Measurements from ENCODE around the gene COMMD7. TPM values are rescaled to one million over a fixed set of nuclear protein-coding genes. Genes with fewer than 3 reads are reported as not detected.
"Not testable (repeated sequence)": the region's sequence is repeated elsewhere in the genome, so short reads cannot be mapped to it uniquely, and the experiment has no call there.

The COMMD7 gene
- total and polyA plus RNA-seq, 2 experiments from 2014 or later = 62.7 to 106 TPM

DNA sequence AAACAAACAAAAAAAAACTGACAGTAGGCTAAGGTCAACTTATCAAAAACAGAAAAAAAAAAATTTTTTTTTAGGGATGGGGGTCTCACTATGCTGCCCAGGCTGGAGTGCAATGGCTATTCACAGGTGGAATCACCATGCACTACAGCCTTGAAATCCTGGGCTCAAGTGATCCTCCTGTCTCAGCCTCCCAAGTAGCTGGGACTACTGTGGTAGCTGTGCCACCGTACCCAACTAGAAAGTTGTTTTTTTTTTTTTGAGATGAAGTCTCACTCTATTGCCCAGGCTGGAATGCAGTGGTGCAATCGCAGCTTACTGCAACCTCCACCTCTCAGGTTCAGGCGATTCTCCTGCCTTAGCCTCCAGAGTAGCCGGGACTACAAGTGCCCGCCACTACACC is 2.1 kb downstream of the COMMD7 start:
- Histone ChIP-seq H3K4me3 (no peak overlapping the region), H3K9me3 (ENCODE audit: low read depth) (no peaks in the 10 kb centered on the region), H4K20me1 (ENCODE audit: insufficient read depth, poor library complexity, severe bottlenecking) (no peaks in the 10 kb centered on the region), H2AFZ (no peak overlapping the region), H3K27me3 (no peaks in the 10 kb centered on the region), H3K36me3 (replicated peaks; ENCODE audit: insufficient read depth, low read depth) (no peaks in the 10 kb centered on the region), H3K4me1 (ENCODE audit: insufficient read depth) (peaks cover 12% of the 10 kb centered on the region), H3K79me2 (peaks cover 53% of the 10 kb centered on the region), H3K4me2 (no peak overlapping the region), H3K27ac (no peak overlapping the region), H3K9me2 (replicated peaks; ENCODE audit: insufficient read depth) (no peaks in the 10 kb centered on the region)
- TF ChIP-seq EZH2 (IDR thresholded peaks at IDR 0.05; ENCODE audit: borderline replicate concordance) (no peak), EZH2phosphoT487 (IDR thresholded peaks at IDR 0.05; ENCODE audit: low read depth, severe bottlenecking, unreplicated experiment) (no peak), CTCF (IDR thresholded peaks at IDR 0.05; ENCODE audit: poor library complexity) (no peak)
- no peak for DNase-seq (ENCODE audit: low spot score)
- 95% methylated on average over 5 of the region's 5 CpGs for WGBS (ENCODE audit: low lambda C conversion rate, missing lambda C conversion rate)

- Histone ChIP-seq H4K20me1 (ENCODE audit: insufficient read depth, poor library complexity, severe bottlenecking) (no peaks in the 10 kb centered on the region), H3K4me3 (no peak overlapping the region), H3K36me3 (replicated peaks; ENCODE audit: insufficient read depth, low read depth) (no peaks in the 10 kb centered on the region), H3K9me2 (replicated peaks; ENCODE audit: insufficient read depth) (no peaks in the 10 kb centered on the region), H3K27me3 (no peaks in the 10 kb centered on the region), H2AFZ (no peak overlapping the region), H3K4me1 (ENCODE audit: insufficient read depth) (peaks cover 7% of the 10 kb centered on the region), H3K79me2 (peaks cover 48% of the 10 kb centered on the region), H3K27ac (no peak overlapping the region), H3K9me3 (ENCODE audit: low read depth) (no peaks in the 10 kb centered on the region), H3K4me2 (no peak overlapping the region)
- WGBS (ENCODE audit: low lambda C conversion rate, missing lambda C conversion rate) = 75% methylated on average over 7 of the region's 7 CpGs
- no peak for TF ChIP-seq EZH2phosphoT487 (IDR thresholded peaks at IDR 0.05; ENCODE audit: low read depth, severe bottlenecking, unreplicated experiment)
- no peak for TF ChIP-seq CTCF (IDR thresholded peaks at IDR 0.05; ENCODE audit: poor library complexity)
- TF ChIP-seq EZH2 (IDR thresholded peaks at IDR 0.05; ENCODE audit: borderline replicate concordance) = no peak
- DNase-seq (ENCODE audit: low spot score) = no peak
Measured at GRCh38 chr20:32737371-32738223, 5.7 kb downstream of the COMMD7 start.

- TF ChIP-seq EZH2phosphoT487 (IDR thresholded peaks at IDR 0.05; ENCODE audit: low read depth, severe bottlenecking, unreplicated experiment) (no peak), EZH2 (IDR thresholded peaks at IDR 0.05; ENCODE audit: borderline replicate concordance) (no peak), CTCF (IDR thresholded peaks at IDR 0.05; ENCODE audit: poor library complexity) (no peak)
- WGBS (ENCODE audit: low lambda C conversion rate, missing lambda C conversion rate) = 41% methylated on average over 4 of the region's 4 CpGs
- Histone ChIP-seq H3K4me1 (ENCODE audit: insufficient read depth) (peaks cover 20% of the 10 kb centered on the region), H2AFZ (no peak overlapping the region), H3K27ac (peak overlapping the region; percentile 89), H3K79me2 (peaks cover 43% of the 10 kb centered on the region), H4K20me1 (ENCODE audit: insufficient read depth, poor library complexity, severe bottlenecking) (no peaks in the 10 kb centered on the region), H3K27me3 (no peaks in the 10 kb centered on the region), H3K4me3 (no peak overlapping the region), H3K4me2 (peak overlapping the region; percentile 28), H3K9me3 (ENCODE audit: low read depth) (no peaks in the 10 kb centered on the region), H3K36me3 (replicated peaks; ENCODE audit: insufficient read depth, low read depth) (no peaks in the 10 kb centered on the region), H3K9me2 (replicated peaks; ENCODE audit: insufficient read depth) (no peaks in the 10 kb centered on the region)
- peak; percentile 73 for DNase-seq (ENCODE audit: low spot score)
Measured at GRCh38 chr20:32731882-32732266, 11.4 kb downstream of the COMMD7 start.

- H3K4me1 ChIP-seq (ENCODE audit: insufficient read depth) = peaks cover 14% of the 10 kb centered on the region
- not testable (repeated sequence) for H2AFZ ChIP-seq; H3K36me3 ChIP-seq (replicated peaks; ENCODE audit: insufficient read depth, low read depth); H3K27me3 ChIP-seq; H4K20me1 ChIP-seq (ENCODE audit: insufficient read depth, poor library complexity, severe bottlenecking); H3K9me2 ChIP-seq (replicated peaks; ENCODE audit: insufficient read depth); DNase-seq (ENCODE audit: low spot score); H3K9me3 ChIP-seq (ENCODE audit: low read depth); H3K4me2 ChIP-seq; H3K27ac ChIP-seq; H3K4me3 ChIP-seq
- WGBS (ENCODE audit: low lambda C conversion rate, missing lambda C conversion rate) = 97% methylated on average over 5 of the region's 5 CpGs
- peaks cover 24% of the 10 kb centered on the region for H3K79me2 ChIP-seq
Measured at GRCh38 chr20:32729334-32729733, 13.9 kb downstream of the COMMD7 start.

DNA sequence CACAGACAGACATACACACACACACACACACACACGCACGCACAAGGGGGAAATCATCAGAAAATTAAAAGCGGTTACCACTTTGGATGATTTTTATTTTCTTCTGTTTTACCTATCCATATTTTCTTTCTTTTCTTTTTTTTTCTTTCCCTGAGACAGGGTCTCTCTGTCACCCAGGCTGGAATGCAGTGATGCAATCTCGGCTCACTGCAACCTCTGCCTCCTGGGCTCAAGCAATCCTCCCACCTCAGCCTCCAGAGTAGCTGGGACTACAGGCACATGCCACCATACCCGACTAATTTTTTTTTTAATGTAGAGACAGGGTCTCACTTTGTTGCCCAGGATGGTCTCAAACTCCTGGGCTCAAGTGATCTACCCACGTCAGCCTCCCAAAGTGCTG is 14.8 kb downstream of the COMMD7 start:
- Histone ChIP-seq H3K4me1 (ENCODE audit: insufficient read depth) (peaks cover 14% of the 10 kb centered on the region), H3K79me2 (peaks cover 22% of the 10 kb centered on the region)
- DNase-seq (ENCODE audit: low spot score); H3K36me3 ChIP-seq (replicated peaks; ENCODE audit: insufficient read depth, low read depth); H3K27me3 ChIP-seq; H3K9me2 ChIP-seq (replicated peaks; ENCODE audit: insufficient read depth); H3K4me3 ChIP-seq; H2AFZ ChIP-seq; H3K27ac ChIP-seq; H3K4me2 ChIP-seq; H4K20me1 ChIP-seq (ENCODE audit: insufficient read depth, poor library complexity, severe bottlenecking); H3K9me3 ChIP-seq (ENCODE audit: low read depth): not testable (repeated sequence)
- 95% methylated on average over 6 of the region's 6 CpGs for WGBS (ENCODE audit: low lambda C conversion rate, missing lambda C conversion rate)

All from hepatocyte (in vitro differentiated cells).